Fibroblast of mammary gland (primary cell): Measurements from ENCODE around the gene LRP2BP.
A peak's percentile ranks its signal among the peaks of the same experiment; 100 is the strongest.

ENCODE experiments used
- DNase-seq: peaks from one replicate; pipeline ENCODE4 v3.0.0-alpha.2; 2010; ENCODE audit warnings: low read depth
- H3K4me3 ChIP-seq: 2 replicates; pipeline ENCODE4 v1.5.1; 2011; ENCODE audit warnings: low read depth, mild to moderate bottlenecking, low read length, moderate library complexity; ENCODE audit not compliant: control insufficient read depth
- CTCF ChIP-seq: conservative IDR thresholded peaks from 2 replicates; pipeline ENCODE4 v1.5.1; 2011; ENCODE audit warnings: low read depth, low read length, inconsistent platforms; ENCODE audit not compliant: control insufficient read depth, insufficient read depth

The LRP2BP gene

DNA sequence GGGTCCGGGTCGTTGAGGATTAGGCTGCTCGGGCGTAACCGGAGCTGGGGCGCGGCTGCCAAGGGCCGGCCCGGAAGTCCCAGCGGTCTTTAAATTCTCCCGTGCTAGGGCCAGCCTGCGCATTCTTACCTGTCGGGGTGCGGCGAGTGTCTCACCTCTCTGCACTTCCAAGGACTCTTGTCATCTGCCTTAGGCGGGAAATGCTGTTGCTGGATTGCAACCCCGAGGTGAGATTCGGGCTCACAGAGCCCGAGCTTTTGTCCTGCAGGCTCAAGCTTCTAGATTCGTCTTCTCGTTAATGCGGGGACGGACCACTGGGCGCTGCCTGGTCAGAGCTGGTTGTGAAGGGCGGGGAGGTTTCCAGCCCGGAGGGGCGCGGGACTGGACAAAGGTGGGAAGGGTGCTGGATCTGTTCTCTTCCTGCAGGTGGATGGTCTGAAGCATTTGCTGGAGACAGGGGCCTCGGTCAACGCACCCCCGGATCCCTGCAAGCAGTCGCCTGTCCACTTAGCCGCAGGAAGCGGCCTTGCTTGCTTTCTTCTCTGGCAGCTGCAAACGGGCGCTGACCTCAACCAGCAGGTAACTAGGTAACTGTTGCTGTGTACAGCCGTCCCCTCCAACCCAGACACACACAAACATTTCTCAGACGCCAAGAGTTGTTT is 1.1 kb upstream of the LRP2BP start, which contains the start of gene ANKRD37:
TSS of gene ANKRD37 (plus strand) at position 118 of the 662 bp plus-strand sequence. CDS start at position 201, 83 bp downstream.
- TF ChIP-seq CTCF, result no peak
- peak; percentile 19 for DNase-seq
- peak within 1 kb of the TSS; percentile 60 for H3K4me3 ChIP-seq

DNA sequence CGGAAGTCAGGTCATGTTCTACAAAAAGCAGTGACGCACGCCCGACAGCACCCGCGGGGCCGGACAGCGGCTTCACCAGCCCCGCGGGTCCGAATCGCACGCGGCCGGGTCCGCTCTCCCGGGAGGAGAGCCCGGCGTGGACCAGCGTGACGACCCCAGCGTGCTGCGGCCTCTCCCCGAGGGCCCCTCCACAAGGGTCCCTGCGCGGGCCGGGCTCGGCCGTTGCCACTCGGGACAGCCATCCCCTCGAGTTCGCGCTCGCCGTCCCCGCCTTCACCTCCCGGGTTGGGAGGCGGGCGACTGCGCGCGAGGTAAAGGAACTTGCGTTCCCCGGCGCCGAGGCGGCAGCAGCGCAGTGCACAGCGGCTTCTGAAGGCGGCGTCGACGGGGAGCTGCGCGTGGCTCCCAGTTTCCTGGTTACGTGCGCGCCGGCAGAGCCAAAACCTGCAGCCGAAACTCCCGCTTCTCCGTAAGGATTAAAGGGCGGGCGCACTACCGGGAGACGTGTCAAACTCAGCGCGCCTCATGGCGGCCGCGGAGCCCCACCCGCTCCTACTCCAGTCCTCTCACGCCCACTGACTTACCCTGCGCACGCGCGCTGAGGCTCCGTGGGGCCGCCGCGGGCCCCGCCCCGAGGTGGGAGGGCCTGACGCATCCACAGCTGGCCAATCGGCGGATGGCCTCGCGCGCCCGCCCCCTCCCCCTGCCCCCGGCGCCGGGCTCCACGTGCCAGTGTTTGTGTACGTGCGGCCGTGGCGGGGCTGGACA is 416 bp upstream of the LRP2BP start:
- no peak for TF ChIP-seq CTCF
- peak overlapping the region; percentile 60 for H3K4me3 ChIP-seq
- peak; percentile 96 for DNase-seq

GRCh38 chr4:185394568-185395237 is 1.0 kb downstream of the LRP2BP start:
- peak; percentile 56 for DNase-seq
- no peak for TF ChIP-seq CTCF
- H3K4me3 ChIP-seq, result peak overlapping the region; percentile 44

GRCh38 chr4:185392156-185392555 is 3.6 kb downstream of the LRP2BP start:
- no peak for DNase-seq
- H3K4me3 ChIP-seq, result no peak overlapping the region
- no peak for TF ChIP-seq CTCF

DNA sequence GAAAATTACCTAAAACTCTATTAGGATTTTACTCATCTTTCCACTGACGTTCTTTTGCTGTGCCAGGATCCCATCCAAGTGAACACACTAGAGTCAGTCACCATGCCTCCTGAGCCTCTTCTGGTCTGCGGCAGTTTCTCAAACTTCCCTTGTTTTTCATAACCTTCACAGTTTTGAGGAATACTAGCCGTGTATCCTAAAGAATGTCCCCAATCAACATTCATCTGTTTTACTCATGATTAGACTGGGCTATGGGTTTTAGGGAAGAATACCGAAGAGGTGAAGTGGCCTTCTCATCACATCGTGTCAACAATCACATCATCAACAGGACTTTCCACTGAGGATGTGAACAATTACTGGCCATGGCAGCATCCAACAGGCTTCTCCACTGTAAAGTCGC is 4.8 kb downstream of the LRP2BP start:
- TF ChIP-seq CTCF, result no peak
- no peak for DNase-seq
- H3K4me3 ChIP-seq, result no peak overlapping the region

- DNase-seq, result no peak
- H3K4me3 ChIP-seq, result no peak overlapping the region
- TF ChIP-seq CTCF, result no peak
These were observed 7.8 kb downstream of the LRP2BP start for GRCh38 chr4:185387957-185388356.
